ENCODE measurements around the gene HDGF.

HDGF gene

GRCh38 chr1:156748670-156749418, 2.6 kb downstream of the HDGF start:
- DNase-seq (ENCODE audit: insufficient read length, low spot score) (no peak), FAIRE-seq (no peak)
- peak; percentile 60; the same call in 1 of the 2 replicates for TF ChIP-seq TAF1 (IDR thresholded peaks at IDR 0.05; ENCODE audit: low read depth, low read length)
- TF ChIP-seq POLR2AphosphoS5 (IDR thresholded peaks at IDR 0.05; ENCODE audit: low read depth, low read length), result no peak; the same call in 1 of the 2 replicates
- TF ChIP-seq POLR2A (IDR thresholded peaks at IDR 0.05; ENCODE audit: low read depth, low read length), result peak; percentile 36; the same call in 1 of the 2 replicates
- no peak for TF ChIP-seq POU2F2 (IDR thresholded peaks at IDR 0.05; ENCODE audit: low read depth, low read length)
- TF ChIP-seq SPI1 (IDR thresholded peaks at IDR 0.05; ENCODE audit: low read depth, low read length), result peak; percentile 37; the same call in 1 of the 2 replicates
- peak; percentile 15 for TF ChIP-seq PAX5 (IDR thresholded peaks at IDR 0.05; ENCODE audit: insufficient read depth, low read length, severe bottlenecking)

DNA sequence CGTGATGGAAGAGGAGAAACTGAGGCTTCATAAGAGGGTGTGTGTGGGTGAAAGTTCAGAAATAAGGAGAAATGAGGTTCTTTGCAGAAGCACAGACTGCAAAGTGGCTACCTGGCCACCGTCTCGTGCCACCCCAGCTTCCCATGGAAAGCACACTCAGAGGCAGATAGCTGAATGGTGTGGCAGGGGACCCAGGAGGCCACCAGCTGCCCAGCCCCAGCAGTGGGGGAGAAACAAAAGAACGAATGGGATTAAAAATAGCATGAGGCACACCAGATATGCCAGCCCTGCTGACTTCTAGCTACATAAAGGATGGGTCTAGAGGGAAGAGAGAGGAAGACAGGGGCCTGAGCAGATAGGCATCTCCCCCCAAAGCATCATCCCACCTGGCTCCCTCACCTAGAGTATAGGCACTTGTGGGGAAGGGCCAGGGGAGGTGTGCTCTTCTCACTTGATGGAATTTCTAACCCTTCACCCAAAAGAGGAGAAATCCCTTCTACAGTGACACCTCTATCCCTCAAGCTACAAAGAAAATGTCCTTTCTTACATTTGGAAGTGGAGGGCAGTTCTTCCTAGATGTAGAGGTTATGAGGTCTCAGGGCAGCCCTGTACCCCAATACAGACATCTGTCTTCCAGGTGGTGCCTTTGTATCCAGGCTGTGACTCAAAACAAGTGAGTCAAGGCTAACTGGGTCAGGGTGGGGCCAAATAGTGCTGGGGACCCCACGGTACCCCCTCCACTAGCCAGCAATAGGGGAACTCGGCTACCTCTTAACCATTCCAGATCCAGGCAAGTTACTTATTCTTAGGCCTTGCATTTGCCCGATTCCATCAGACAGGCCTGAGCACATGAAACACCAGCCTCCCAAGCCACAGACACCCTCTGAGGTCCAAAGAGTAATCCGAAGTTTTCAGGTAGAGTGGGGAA, 3.5 kb downstream of the HDGF start:
- TF ChIP-seq SPI1 (IDR thresholded peaks at IDR 0.05; ENCODE audit: low read depth, low read length), result no peak
- TF ChIP-seq TAF1 (IDR thresholded peaks at IDR 0.05; ENCODE audit: low read depth, low read length), result no peak
- TF ChIP-seq POU2F2 (IDR thresholded peaks at IDR 0.05; ENCODE audit: low read depth, low read length), result no peak
- no peak for TF ChIP-seq PAX5 (IDR thresholded peaks at IDR 0.05; ENCODE audit: insufficient read depth, low read length, severe bottlenecking)
- TF ChIP-seq POLR2A (IDR thresholded peaks at IDR 0.05; ENCODE audit: low read depth, low read length), result no peak
- TF ChIP-seq POLR2AphosphoS5 (IDR thresholded peaks at IDR 0.05; ENCODE audit: low read depth, low read length), result no peak
- no peak for FAIRE-seq
- no peak for DNase-seq (ENCODE audit: insufficient read length, low spot score)

GRCh38 chr1:156746728-156747631, 4.5 kb downstream of the HDGF start:
- FAIRE-seq (no peak), DNase-seq (ENCODE audit: insufficient read length, low spot score) (peak; percentile 49)
- TF ChIP-seq POU2F2 (IDR thresholded peaks at IDR 0.05; ENCODE audit: low read depth, low read length) (peak; percentile 26; the same call in 1 of the 2 replicates), POLR2AphosphoS5 (IDR thresholded peaks at IDR 0.05; ENCODE audit: low read depth, low read length) (no peak), SPI1 (IDR thresholded peaks at IDR 0.05; ENCODE audit: low read depth, low read length) (no peak), PAX5 (IDR thresholded peaks at IDR 0.05; ENCODE audit: insufficient read depth, low read length, severe bottlenecking) (no peak), TAF1 (IDR thresholded peaks at IDR 0.05; ENCODE audit: low read depth, low read length) (0 out of 2 replicates have a peak, but pooled peaks have one; percentile 34), POLR2A (IDR thresholded peaks at IDR 0.05; ENCODE audit: low read depth, low read length) (no peak)

DNA sequence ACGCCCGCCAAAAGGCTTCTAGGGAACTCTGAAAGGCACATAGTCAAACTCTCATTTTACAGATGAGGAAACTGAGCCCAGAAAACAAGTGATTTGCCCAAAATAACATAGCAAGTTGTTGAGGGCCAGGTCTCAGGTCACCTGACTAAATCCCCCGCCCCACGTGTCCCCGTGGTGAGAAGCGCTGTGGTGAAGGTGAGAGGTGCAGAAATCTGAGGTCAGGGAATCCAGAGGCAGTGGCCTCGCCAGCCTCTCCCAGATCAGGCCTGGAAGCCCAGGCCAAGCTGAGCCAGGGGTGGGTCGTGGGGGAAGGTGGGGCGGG, 5.1 kb downstream of the HDGF start:
- TF ChIP-seq POLR2A (IDR thresholded peaks at IDR 0.05; ENCODE audit: low read depth, low read length) (no peak), PAX5 (IDR thresholded peaks at IDR 0.05; ENCODE audit: insufficient read depth, low read length, severe bottlenecking) (no peak), SPI1 (IDR thresholded peaks at IDR 0.05; ENCODE audit: low read depth, low read length) (no peak), POLR2AphosphoS5 (IDR thresholded peaks at IDR 0.05; ENCODE audit: low read depth, low read length) (no peak), POU2F2 (IDR thresholded peaks at IDR 0.05; ENCODE audit: low read depth, low read length) (no peak), TAF1 (IDR thresholded peaks at IDR 0.05; ENCODE audit: low read depth, low read length) (no peak)
- FAIRE-seq, result no peak
- no peak for DNase-seq (ENCODE audit: insufficient read length, low spot score)

- TF ChIP-seq POU2F2 (IDR thresholded peaks at IDR 0.05; ENCODE audit: low read depth, low read length), result no peak
- TF ChIP-seq SPI1 (IDR thresholded peaks at IDR 0.05; ENCODE audit: low read depth, low read length), result no peak
- TF ChIP-seq TAF1 (IDR thresholded peaks at IDR 0.05; ENCODE audit: low read depth, low read length), result no peak
- TF ChIP-seq POLR2AphosphoS5 (IDR thresholded peaks at IDR 0.05; ENCODE audit: low read depth, low read length), result no peak
- DNase-seq (ENCODE audit: insufficient read length, low spot score) (no peak), FAIRE-seq (no peak)
Observed at GRCh38 chr1:156745881-156746280, 5.6 kb downstream of the HDGF start.

GRCh38 chr1:156744786-156745419, 6.6 kb downstream of the HDGF start:
- TF ChIP-seq POLR2A (IDR thresholded peaks at IDR 0.05; ENCODE audit: low read depth, low read length) (no peak), SPI1 (IDR thresholded peaks at IDR 0.05; ENCODE audit: low read depth, low read length) (no peak), POLR2AphosphoS5 (IDR thresholded peaks at IDR 0.05; ENCODE audit: low read depth, low read length) (no peak), TAF1 (IDR thresholded peaks at IDR 0.05; ENCODE audit: low read depth, low read length) (no peak), POU2F2 (IDR thresholded peaks at IDR 0.05; ENCODE audit: low read depth, low read length) (no peak), PAX5 (IDR thresholded peaks at IDR 0.05; ENCODE audit: insufficient read depth, low read length, severe bottlenecking) (no peak)
- no peak for DNase-seq (ENCODE audit: insufficient read length, low spot score)
- no peak for FAIRE-seq

GRCh38 chr1:156744344-156744743, 7.1 kb downstream of the HDGF start:
- FAIRE-seq (no peak), DNase-seq (ENCODE audit: insufficient read length, low spot score) (no peak)
- TF ChIP-seq TAF1 (IDR thresholded peaks at IDR 0.05; ENCODE audit: low read depth, low read length), result no peak
- TF ChIP-seq PAX5 (IDR thresholded peaks at IDR 0.05; ENCODE audit: insufficient read depth, low read length, severe bottlenecking), result no peak
- no peak for TF ChIP-seq POLR2A (IDR thresholded peaks at IDR 0.05; ENCODE audit: low read depth, low read length)
- no peak for TF ChIP-seq POLR2AphosphoS5 (IDR thresholded peaks at IDR 0.05; ENCODE audit: low read depth, low read length)

All from GM12891 (cell line).